ENCODE results near the gene TENM4. TPM values are rescaled to one million over a fixed set of nuclear protein-coding genes. Genes with fewer than 3 reads are reported as not detected.

Gene TENM4
- polyA plus RNA-seq, 1 donor from 2014 or later: 16.8 TPM

GRCh38 chr11:78920329-78920728 is 520.5 kb downstream of the TENM4 start:
- Histone ChIP-seq H4K20me1 (ENCODE audit: insufficient read depth) (no peaks in the 10 kb centered on the region), H3K79me2 (replicated peaks; ENCODE audit: insufficient read depth, low read length) (no peaks in the 10 kb centered on the region), H3K4me2 (ENCODE audit: low read length) (no peak overlapping the region), H3K27me3 (ENCODE audit: insufficient read depth, low read depth, low read length) (no peaks in the 10 kb centered on the region), H3K9me3 (ENCODE audit: low read length) (no peaks in the 10 kb centered on the region), H3K27ac (ENCODE audit: low read length) (no peak overlapping the region), H3F3A (ENCODE audit: insufficient read depth, low read length, poor library complexity, severe bottlenecking) (no peaks in the 10 kb centered on the region), H3K36me3 (ENCODE audit: insufficient read depth, low read length) (no peaks in the 10 kb centered on the region), H3K9ac (ENCODE audit: low read length) (no peak overlapping the region), H2AFZ (ENCODE audit: low read depth, low read length) (no peak overlapping the region), H3K9me2 (ENCODE audit: insufficient read depth, low read length) (no peaks in the 10 kb centered on the region), H3K4me3 (ENCODE audit: low read length) (no peak overlapping the region)
- no peak for TF ChIP-seq CTCF (IDR thresholded peaks at IDR 0.05; ENCODE audit: poor library complexity, severe bottlenecking)
- no peak for TF ChIP-seq EP300 (conservative IDR thresholded peaks at IDR 0.05; ENCODE audit: poor library complexity, severe bottlenecking)
- TF ChIP-seq POLR2AphosphoS5 (IDR thresholded peaks at IDR 0.05): no peak
- TF ChIP-seq EZH2 (IDR thresholded peaks at IDR 0.05; ENCODE audit: borderline replicate concordance, insufficient read depth, low read length, poor library complexity, severe bottlenecking): no peak
- no peak for TF ChIP-seq RAD21 (conservative IDR thresholded peaks at IDR 0.05)
- TF ChIP-seq SMC3 (conservative IDR thresholded peaks at IDR 0.05; ENCODE audit: poor library complexity): no peak
- TF ChIP-seq MXI1 (conservative IDR thresholded peaks at IDR 0.05; ENCODE audit: poor library complexity, severe bottlenecking): no peak
- no peak for TF ChIP-seq TAF1 (IDR thresholded peaks at IDR 0.05; ENCODE audit: low read depth)
- no peak for TF ChIP-seq REST (IDR thresholded peaks at IDR 0.05; ENCODE audit: borderline replicate concordance)

- H4K20me1 ChIP-seq (ENCODE audit: insufficient read depth): no peaks in the 10 kb centered on the region
- no peaks in the 10 kb centered on the region for H3K79me2 ChIP-seq (replicated peaks; ENCODE audit: insufficient read depth, low read length)
- H3K27ac ChIP-seq (ENCODE audit: low read length): no peak overlapping the region
- TF ChIP-seq MXI1 (conservative IDR thresholded peaks at IDR 0.05; ENCODE audit: poor library complexity, severe bottlenecking) (no peak), CTCF (IDR thresholded peaks at IDR 0.05; ENCODE audit: poor library complexity, severe bottlenecking) (no peak), EZH2 (IDR thresholded peaks at IDR 0.05; ENCODE audit: borderline replicate concordance, insufficient read depth, low read length, poor library complexity, severe bottlenecking) (no peak), SMC3 (conservative IDR thresholded peaks at IDR 0.05; ENCODE audit: poor library complexity) (no peak), REST (IDR thresholded peaks at IDR 0.05; ENCODE audit: borderline replicate concordance) (no peak), EP300 (conservative IDR thresholded peaks at IDR 0.05; ENCODE audit: poor library complexity, severe bottlenecking) (no peak), RAD21 (conservative IDR thresholded peaks at IDR 0.05) (no peak)
- H3K9me3 ChIP-seq (ENCODE audit: low read length): no peaks in the 10 kb centered on the region
- no peak overlapping the region for H2AFZ ChIP-seq (ENCODE audit: low read depth, low read length)
- H3K4me3 ChIP-seq (ENCODE audit: low read length): no peak overlapping the region
- H3K4me2 ChIP-seq (ENCODE audit: low read length): no peak overlapping the region
- H3K9me2 ChIP-seq (ENCODE audit: insufficient read depth, low read length): no peaks in the 10 kb centered on the region
- H3K9ac ChIP-seq (ENCODE audit: low read length): no peak overlapping the region
- H3F3A ChIP-seq (ENCODE audit: insufficient read depth, low read length, poor library complexity, severe bottlenecking): no peaks in the 10 kb centered on the region
- no peaks in the 10 kb centered on the region for H3K36me3 ChIP-seq (ENCODE audit: insufficient read depth, low read length)
- no peaks in the 10 kb centered on the region for H3K27me3 ChIP-seq (ENCODE audit: insufficient read depth, low read depth, low read length)
These were observed 524.1 kb downstream of the TENM4 start for GRCh38 chr11:78916759-78917158.
